SK-N-MC (cell line): ENCODE measurements around the gene SP3.

ENCODE experiments used
- DNase-seq: peaks from one replicate; pipeline ENCODE4 v3.0.0-alpha.2; 2011; ENCODE audit warnings: low read depth, low spot score
- H3K27ac ChIP-seq: fragments of 200-600 bp; sonication (generic); 2 replicates; pipeline ENCODE4 v1.5.1; 2016; ENCODE audit warnings: mixed run types
- H3K36me3 ChIP-seq: fragments of 200-600 bp; sonication (generic); 2 replicates; pipeline ENCODE4 v1.6.1; 2017; ENCODE audit warnings: antibody characterized with exemption, low read length, mixed read lengths; ENCODE audit not compliant: insufficient read depth
- H3K4me3 ChIP-seq: fragments of 200-600 bp; sonication (generic); 2 replicates; pipeline ENCODE4 v1.5.1; 2016
- H3K9ac ChIP-seq: fragments of 200-600 bp; sonication (generic); 2 replicates; pipeline ENCODE4 v1.8.0; 2017; ENCODE audit warnings: mixed run types, mixed read lengths; ENCODE audit not compliant: insufficient read length
- H3K9me3 ChIP-seq: fragments of 200-600 bp; sonication (generic); 2 replicates; pipeline ENCODE4 v1.6.1; 2017; ENCODE audit warnings: low read depth, mild to moderate bottlenecking, antibody characterized with exemption, low read length, moderate library complexity, mixed read lengths
- EZH2 ChIP-seq: fragments of 200-600 bp; sonication (generic); IDR thresholded peaks from one replicate; pipeline ENCODE4 v1.6.1; 2017; ENCODE audit warnings: antibody characterized with exemption
- FOXP2 ChIP-seq: optimal IDR thresholded peaks from 2 replicates; pipeline ENCODE3; 2011; ENCODE audit warnings: mild to moderate bottlenecking, moderate library complexity; ENCODE audit not compliant: insufficient read depth; ENCODE audit errors: extremely low read length, control extremely low read depth
- POLR2AphosphoS5 ChIP-seq: IDR thresholded peaks from 2 replicates; pipeline ENCODE4 v1.6.1; 2012; ENCODE audit warnings: mild to moderate bottlenecking, low read depth, low read length, borderline replicate concordance

SP3 gene

GRCh38 chr2:173880561-173880960 is 84.6 kb downstream of the SP3 start:
- Histone ChIP-seq H3K9ac (no peak overlapping the region), H3K27ac (no peak overlapping the region), H3K4me3 (no peak overlapping the region), H3K9me3 (no peaks in the 10 kb centered on the region), H3K36me3 (no peaks in the 10 kb centered on the region)
- no peak for DNase-seq
- TF ChIP-seq FOXP2 = no peak
- no peak for TF ChIP-seq POLR2AphosphoS5
- TF ChIP-seq EZH2 = no peak

GRCh38 chr2:173876833-173877413 is 88.2 kb downstream of the SP3 start:
- TF ChIP-seq EZH2 (no peak), POLR2AphosphoS5 (no peak), FOXP2 (no peak)
- no peak for DNase-seq
- no peaks in the 10 kb centered on the region for H3K36me3 ChIP-seq
- H3K9me3 ChIP-seq = no peaks in the 10 kb centered on the region
- H3K9ac ChIP-seq = no peak overlapping the region
- no peak overlapping the region for H3K27ac ChIP-seq
- no peak overlapping the region for H3K4me3 ChIP-seq

GRCh38 chr2:173874894-173875237 is 90.3 kb downstream of the SP3 start:
- Histone ChIP-seq H3K36me3 (no peaks in the 10 kb centered on the region), H3K9ac (no peak overlapping the region), H3K9me3 (no peaks in the 10 kb centered on the region), H3K27ac (no peak overlapping the region), H3K4me3 (no peak overlapping the region)
- no peak for DNase-seq
- TF ChIP-seq EZH2 (no peak), FOXP2 (no peak), POLR2AphosphoS5 (no peak)

- no peak overlapping the region for H3K9ac ChIP-seq
- no peaks in the 10 kb centered on the region for H3K9me3 ChIP-seq
- TF ChIP-seq EZH2 (no peak), POLR2AphosphoS5 (no peak), FOXP2 (no peak)
- H3K27ac ChIP-seq = no peak overlapping the region
- no peak overlapping the region for H3K4me3 ChIP-seq
- DNase-seq = no peak
- no peaks in the 10 kb centered on the region for H3K36me3 ChIP-seq
Observed at GRCh38 chr2:173874003-173874893, 90.9 kb downstream of the SP3 start.

GRCh38 chr2:173872714-173873113 is 92.5 kb downstream of the SP3 start:
- TF ChIP-seq FOXP2 (no peak), EZH2 (no peak), POLR2AphosphoS5 (no peak)
- no peak for DNase-seq
- H3K36me3 ChIP-seq = no peaks in the 10 kb centered on the region
- H3K27ac ChIP-seq = no peak overlapping the region
- no peak overlapping the region for H3K4me3 ChIP-seq
- H3K9me3 ChIP-seq = no peaks in the 10 kb centered on the region
- H3K9ac ChIP-seq = no peak overlapping the region

- Histone ChIP-seq H3K4me3 (no peak overlapping the region), H3K9ac (no peak overlapping the region), H3K27ac (no peak overlapping the region), H3K36me3 (no peaks in the 10 kb centered on the region), H3K9me3 (no peaks in the 10 kb centered on the region)
- no peak for TF ChIP-seq FOXP2
- TF ChIP-seq EZH2 = no peak
- TF ChIP-seq POLR2AphosphoS5 = no peak
- no peak for DNase-seq
Observed at GRCh38 chr2:173869244-173870229, 95.6 kb downstream of the SP3 start.

GRCh38 chr2:173868406-173868805 is 96.8 kb downstream of the SP3 start:
- DNase-seq = no peak
- TF ChIP-seq FOXP2 = no peak
- TF ChIP-seq POLR2AphosphoS5 = no peak
- no peak for TF ChIP-seq EZH2
- no peak overlapping the region for H3K9ac ChIP-seq
- H3K27ac ChIP-seq = no peak overlapping the region
- H3K4me3 ChIP-seq = no peak overlapping the region
- H3K9me3 ChIP-seq = no peaks in the 10 kb centered on the region
- no peaks in the 10 kb centered on the region for H3K36me3 ChIP-seq
